ENCODE measurements around the gene PHOSPHO1.
A peak's percentile ranks its signal among the peaks of the same experiment; 100 is the strongest.

Gene PHOSPHO1

GRCh38 chr17:49196520-49196919, 34.1 kb downstream of the PHOSPHO1 start:
- TF ChIP-seq, protein P1, sequence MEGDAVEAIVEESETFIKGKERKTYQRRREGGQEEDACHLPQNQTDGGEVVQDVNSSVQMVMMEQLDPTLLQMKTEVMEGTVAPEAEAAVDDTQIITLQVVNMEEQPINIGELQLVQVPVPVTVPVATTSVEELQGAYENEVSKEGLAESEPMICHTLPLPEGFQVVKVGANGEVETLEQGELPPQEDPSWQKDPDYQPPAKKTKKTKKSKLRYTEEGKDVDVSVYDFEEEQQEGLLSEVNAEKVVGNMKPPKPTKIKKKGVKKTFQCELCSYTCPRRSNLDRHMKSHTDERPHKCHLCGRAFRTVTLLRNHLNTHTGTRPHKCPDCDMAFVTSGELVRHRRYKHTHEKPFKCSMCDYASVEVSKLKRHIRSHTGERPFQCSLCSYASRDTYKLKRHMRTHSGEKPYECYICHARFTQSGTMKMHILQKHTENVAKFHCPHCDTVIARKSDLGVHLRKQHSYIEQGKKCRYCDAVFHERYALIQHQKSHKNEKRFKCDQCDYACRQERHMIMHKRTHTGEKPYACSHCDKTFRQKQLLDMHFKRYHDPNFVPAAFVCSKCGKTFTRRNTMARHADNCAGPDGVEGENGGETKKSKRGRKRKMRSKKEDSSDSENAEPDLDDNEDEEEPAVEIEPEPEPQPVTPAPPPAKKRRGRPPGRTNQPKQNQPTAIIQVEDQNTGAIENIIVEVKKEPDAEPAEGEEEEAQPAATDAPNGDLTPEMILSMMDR (conservative IDR thresholded peaks at IDR 0.05; ENCODE audit: low read length), result no peak
- no peak for DNase-seq (ENCODE audit: low read depth)
- H3K4me3 ChIP-seq (ENCODE audit: low read length), result no peak overlapping the region

GRCh38 chr17:49195751-49196150, 34.8 kb downstream of the PHOSPHO1 start:
- TF ChIP-seq, protein P1 (conservative IDR thresholded peaks at IDR 0.05; ENCODE audit: low read length), result no peak
- DNase-seq (ENCODE audit: low read depth), result no peak
- no peak overlapping the region for H3K4me3 ChIP-seq (ENCODE audit: low read length)

DNA sequence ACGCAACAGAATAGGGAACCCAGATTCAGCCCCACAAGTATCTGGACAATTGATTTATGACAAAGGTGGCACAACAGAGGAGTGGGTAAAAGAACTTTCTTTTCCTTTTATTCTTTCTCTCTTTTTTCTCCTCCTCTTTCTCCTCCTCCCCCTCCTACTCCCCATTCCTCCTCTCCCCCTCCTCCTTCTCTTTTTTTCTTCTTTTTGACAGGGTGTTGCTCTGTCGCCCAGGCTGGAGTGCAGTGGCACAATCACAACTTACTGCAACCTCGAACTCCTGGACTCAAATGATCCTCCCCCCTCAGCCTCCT, 36.3 kb downstream of the PHOSPHO1 start:
- DNase-seq (ENCODE audit: low read depth), result no peak
- no peak overlapping the region for H3K4me3 ChIP-seq (ENCODE audit: low read length)
- TF ChIP-seq, protein P1 (conservative IDR thresholded peaks at IDR 0.05; ENCODE audit: low read length), result no peak

- peak; percentile 50 for DNase-seq (ENCODE audit: low read depth)
- H3K4me3 ChIP-seq (ENCODE audit: low read length), result peak overlapping the region; percentile 83
- TF ChIP-seq, protein P1 (conservative IDR thresholded peaks at IDR 0.05; ENCODE audit: low read length), result no peak
These were observed 36.9 kb downstream of the PHOSPHO1 start for GRCh38 chr17:49193513-49194296.

DNA sequence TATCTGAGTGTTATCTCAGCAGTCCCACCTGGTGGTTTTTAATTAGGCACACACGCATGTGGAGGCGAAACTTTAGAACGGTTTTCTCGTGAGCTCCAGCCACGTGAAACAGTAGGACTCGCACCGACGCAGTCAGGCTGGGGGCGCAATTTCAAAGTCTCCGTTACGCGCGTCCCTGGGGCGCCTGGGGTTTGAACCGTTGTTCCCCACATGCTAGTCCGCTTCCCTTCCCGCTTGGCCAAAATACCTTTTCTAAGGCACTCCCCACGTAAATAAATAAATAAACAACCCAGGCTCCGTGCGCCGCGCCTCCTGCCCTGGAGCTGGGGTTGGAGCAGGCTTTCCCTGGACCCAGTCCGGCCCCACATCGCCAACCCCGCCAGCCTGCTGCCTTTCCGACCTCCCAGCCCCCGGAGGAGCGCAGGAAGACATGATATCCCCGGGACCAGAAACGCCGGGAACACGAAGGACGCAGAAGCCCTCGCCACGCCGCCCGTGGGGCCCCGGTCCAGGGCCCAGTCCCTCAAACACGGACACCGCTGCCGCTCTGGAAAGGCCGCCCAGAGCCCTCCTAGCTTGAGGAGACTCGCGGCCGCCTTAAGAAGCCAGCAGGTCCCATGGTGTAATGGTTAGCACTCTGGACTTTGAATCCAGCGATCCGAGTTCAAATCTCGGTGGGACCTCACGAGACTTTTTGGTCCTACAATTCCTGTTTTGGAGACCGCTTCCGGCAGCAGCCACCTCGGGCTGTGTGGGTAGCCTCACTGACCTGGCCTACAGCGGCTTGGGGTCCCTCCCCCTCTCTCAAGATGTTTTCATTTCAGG, 38.5 kb downstream of the PHOSPHO1 start:
- DNase-seq (ENCODE audit: low read depth), result peak; percentile 82
- H3K4me3 ChIP-seq (ENCODE audit: low read length), result peak overlapping the region; percentile 83
- TF ChIP-seq, protein P1 (conservative IDR thresholded peaks at IDR 0.05; ENCODE audit: low read length), result peak; percentile 46

DNA sequence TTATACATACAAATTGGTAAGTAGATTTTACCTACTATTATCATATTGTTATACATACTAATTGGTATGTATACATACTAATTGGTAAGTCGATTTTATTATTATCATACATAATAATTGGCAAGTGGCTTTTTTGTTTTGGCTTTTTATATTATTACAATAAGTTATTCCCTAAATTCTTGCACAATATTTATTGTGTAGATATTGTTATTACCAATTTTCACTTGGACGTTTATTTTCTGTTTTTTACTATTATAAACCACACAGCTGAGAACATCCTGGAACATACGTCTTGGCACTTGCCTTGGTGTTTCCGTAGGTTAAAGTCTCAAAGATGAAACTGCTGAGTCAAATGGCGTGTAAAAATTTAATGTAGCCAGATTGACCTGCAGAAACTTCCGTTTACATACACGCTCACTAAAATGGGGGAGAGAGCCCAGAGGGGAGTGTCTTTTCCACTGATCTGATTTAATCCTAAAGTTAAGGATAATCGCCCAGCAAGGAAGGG, 39.1 kb downstream of the PHOSPHO1 start:
- no peak for DNase-seq (ENCODE audit: low read depth)
- TF ChIP-seq, protein P1 (conservative IDR thresholded peaks at IDR 0.05; ENCODE audit: low read length), result no peak
- H3K4me3 ChIP-seq (ENCODE audit: low read length), result peak overlapping the region; percentile 83
